GM12891 (cell line): ENCODE data around the gene RAB6B.

Source experiments
- PAX5 ChIP-seq: IDR thresholded peaks from 2 replicates; pipeline ENCODE4 v1.6.1; 2011; ENCODE audit warnings: low read length, moderate library complexity, mild to moderate bottlenecking; ENCODE audit not compliant: insufficient read depth, severe bottlenecking
- POLR2A ChIP-seq: IDR thresholded peaks from 2 replicates; pipeline ENCODE4 v1.6.1; 2011; ENCODE audit warnings: low read depth, low read length, control low read depth
- POLR2AphosphoS5 ChIP-seq: IDR thresholded peaks from 2 replicates; pipeline ENCODE4 v1.6.1; 2011; ENCODE audit warnings: low read depth, low read length, control low read depth
- POU2F2 ChIP-seq: IDR thresholded peaks from 2 replicates; pipeline ENCODE4 v1.6.1; 2011; ENCODE audit warnings: low read depth, mild to moderate bottlenecking, control low read depth, low read length, moderate library complexity
- SPI1 ChIP-seq: IDR thresholded peaks from 2 replicates; pipeline ENCODE4 v1.6.1; 2011; ENCODE audit warnings: low read depth, low read length, control low read depth
- TAF1 ChIP-seq: IDR thresholded peaks from 2 replicates; pipeline ENCODE4 v1.6.1; 2011; ENCODE audit warnings: low read depth, low read length, control low read depth

DNA sequence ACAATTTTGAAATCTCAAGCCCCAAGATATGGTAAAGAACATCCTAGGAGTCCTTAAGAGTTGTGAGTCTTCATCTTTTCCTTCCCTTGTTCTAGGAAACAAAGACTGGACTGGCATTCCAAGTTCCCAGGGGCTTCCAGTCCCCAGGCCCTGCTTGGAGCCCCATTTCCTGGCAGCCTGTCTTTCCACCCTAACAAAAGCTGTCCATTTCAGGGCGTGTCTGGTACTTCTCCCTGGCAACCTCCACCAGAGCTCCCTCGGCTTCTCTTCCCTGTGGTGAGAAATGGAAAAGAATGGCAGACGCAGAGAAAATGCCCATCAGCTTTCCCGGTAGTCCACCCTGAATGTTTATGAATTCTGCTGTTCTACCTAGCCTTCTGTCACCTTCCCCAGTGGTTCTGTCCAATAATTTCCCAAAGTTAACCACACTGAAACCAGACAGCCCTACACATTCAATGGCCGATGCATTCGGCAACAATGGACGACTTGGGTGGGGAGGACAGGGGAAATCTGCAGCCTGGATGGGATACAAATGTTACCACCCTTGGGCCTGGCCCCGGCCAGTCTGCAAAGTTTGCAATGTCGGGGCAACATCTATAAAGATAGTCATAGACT is 6.8 kb downstream of the RAB6B start:
- TF ChIP-seq POLR2AphosphoS5 (no peak), POLR2A (no peak), POU2F2 (no peak), TAF1 (no peak), SPI1 (no peak), PAX5 (no peak)
